GM12872 (cell line): Measurements from ENCODE around the gene SUFU.

Experiments
- TF ChIP-seq, protein P1 (sequence below): IDR thresholded peaks from 3 replicates; pipeline ENCODE4 v1.5.1; 2011; ENCODE audit warnings: low read depth, mild to moderate bottlenecking, low read length, moderate library complexity; ENCODE audit not compliant: insufficient read depth

SUFU gene

DNA sequence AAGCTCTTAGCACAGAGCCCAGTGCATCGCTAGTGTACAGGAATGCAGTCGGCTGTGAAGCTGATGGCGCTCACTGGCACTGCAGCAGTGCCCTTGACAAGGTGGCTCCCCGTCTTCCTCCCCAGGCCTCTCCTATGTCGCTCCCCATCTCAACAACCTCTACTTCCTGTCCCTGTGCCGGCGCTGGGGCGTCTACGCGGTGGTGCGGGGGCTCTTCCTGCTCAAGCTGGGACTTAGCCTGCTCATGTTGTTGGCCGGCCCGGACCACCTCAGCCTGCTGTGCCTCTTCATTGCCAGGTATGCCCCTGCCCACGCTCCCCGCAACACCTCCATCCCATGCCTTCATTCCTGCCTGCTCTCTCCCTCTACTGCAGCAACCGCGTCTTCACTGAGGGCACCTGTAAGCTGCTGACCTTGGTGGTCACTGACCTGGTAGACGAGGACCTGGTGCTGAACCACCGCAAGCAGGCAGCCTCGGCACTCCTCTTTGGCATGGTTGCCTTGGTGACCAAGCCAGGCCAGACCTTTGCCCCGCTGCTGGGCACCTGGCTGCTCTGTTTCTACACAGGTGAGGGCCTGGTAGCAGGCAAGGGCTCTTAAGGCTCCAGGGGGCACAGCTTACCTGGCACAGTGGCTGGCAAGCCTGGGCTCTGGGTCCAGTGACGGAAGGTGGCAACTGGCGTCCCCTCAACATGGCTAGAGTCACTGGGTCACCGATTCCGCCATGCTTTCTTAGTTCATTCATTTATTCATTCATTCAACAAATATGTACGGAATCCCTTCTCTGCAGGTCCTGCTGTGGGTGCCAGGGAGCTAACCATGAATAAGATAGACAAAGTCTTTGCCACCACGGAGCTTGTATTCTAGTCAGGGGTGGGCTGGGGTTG, 30.1 kb upstream of the SUFU start:
- TF ChIP-seq, protein P1, sequence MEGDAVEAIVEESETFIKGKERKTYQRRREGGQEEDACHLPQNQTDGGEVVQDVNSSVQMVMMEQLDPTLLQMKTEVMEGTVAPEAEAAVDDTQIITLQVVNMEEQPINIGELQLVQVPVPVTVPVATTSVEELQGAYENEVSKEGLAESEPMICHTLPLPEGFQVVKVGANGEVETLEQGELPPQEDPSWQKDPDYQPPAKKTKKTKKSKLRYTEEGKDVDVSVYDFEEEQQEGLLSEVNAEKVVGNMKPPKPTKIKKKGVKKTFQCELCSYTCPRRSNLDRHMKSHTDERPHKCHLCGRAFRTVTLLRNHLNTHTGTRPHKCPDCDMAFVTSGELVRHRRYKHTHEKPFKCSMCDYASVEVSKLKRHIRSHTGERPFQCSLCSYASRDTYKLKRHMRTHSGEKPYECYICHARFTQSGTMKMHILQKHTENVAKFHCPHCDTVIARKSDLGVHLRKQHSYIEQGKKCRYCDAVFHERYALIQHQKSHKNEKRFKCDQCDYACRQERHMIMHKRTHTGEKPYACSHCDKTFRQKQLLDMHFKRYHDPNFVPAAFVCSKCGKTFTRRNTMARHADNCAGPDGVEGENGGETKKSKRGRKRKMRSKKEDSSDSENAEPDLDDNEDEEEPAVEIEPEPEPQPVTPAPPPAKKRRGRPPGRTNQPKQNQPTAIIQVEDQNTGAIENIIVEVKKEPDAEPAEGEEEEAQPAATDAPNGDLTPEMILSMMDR = no peak

DNA sequence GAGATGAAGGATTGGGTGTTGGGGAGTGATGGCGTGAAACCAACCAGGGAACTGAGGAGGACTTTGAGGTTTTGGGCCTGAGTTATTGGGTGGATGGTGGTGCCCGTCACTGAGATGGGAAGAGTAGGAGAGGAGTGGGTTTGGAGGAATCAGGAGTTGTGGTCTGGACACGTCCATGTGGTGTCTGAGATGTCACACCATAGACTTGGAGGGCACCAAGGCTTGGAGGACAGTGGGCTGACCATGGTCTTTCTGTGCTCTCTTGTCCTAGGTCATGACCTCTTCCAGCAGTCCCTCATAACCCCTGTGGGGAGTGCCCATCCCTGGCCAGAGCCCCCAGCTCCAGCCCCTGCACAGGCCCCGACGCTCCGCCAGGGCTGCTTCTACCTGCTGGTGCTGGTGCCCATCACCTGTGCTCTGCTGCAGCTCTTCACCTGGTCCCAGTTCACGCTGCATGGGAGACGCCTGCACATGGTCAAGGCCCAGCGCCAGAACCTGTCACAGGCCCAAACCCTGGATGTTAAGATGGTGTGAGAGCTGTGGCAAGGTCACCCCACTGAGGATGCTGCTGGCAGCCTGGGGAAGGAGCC, 28.2 kb upstream of the SUFU start:
- TF ChIP-seq, protein P1 = no peak

DNA sequence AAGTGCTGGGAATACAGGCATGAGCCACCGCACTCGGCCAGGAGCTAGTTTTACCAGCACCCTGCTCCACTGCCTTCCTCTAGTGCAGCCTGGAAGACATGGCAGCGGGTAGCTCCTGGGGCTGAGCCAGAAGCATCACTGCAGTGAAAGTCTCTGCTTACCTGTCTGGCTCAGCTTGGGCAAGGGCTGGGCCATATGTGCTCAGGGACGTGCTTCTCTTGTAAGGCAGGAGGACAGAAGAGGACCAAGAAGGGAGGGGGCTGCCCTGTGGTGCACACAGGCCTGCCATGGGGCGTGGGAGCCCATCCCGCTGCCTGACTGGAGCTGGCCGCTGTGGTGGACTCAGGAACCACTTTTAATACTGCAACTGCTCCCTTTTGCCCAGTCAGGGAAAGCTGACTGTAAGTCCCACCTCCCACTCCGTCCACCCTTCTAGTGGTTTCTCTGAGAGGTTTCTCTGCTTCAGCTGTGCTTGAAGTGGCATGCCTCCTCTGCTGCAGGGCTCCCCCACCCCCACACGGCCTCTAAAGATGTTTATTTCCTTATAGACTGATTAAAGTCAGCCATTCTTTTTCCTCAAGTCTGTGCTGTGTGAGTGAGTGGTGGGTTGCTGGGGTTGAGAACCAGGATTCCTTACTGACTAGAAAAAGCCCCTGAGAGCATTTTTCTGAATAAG, 27.2 kb upstream of the SUFU start:
- TF ChIP-seq, protein P1 = no peak

DNA sequence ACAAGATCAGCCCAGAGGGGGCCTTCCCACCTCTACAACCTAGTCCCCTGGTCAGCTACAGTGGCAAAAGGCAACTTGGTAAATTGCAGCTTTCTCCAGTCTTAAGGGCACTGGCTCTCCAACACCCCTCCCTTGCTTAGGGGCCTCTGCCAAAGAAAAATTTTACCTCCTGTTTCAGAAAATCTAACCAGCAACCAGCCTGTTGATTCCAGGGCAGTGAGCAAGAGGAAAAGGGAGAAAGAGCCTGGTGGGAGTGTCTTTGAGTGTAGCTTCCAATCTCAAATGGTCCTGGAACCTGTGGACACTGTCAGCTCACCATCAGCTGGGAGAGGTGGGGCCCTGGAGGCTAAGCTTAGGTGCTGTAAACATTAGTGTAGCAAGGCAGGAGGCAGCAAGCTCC, 24.1 kb upstream of the SUFU start:
- TF ChIP-seq, protein P1 = no peak

DNA sequence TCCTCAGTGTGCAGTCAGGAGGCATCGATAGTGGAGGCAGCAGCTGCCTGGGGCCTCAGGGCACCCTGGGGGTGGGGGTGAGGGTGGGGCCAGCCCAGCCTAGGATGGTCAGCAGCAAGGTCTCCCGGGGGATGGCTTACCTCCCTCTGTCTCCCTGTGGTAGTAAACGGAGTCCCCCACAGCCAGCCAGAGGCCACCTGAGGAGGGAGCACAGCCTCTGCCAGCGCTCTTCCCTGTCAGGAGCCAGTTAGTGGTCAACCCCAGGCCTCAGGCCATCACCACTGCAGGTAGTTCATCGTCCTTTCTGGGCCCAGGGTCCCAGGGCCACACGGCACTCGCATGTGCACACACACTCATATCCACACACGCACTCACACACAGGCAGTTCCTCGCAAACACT, 23.4 kb upstream of the SUFU start:
- TF ChIP-seq, protein P1 = no peak

DNA sequence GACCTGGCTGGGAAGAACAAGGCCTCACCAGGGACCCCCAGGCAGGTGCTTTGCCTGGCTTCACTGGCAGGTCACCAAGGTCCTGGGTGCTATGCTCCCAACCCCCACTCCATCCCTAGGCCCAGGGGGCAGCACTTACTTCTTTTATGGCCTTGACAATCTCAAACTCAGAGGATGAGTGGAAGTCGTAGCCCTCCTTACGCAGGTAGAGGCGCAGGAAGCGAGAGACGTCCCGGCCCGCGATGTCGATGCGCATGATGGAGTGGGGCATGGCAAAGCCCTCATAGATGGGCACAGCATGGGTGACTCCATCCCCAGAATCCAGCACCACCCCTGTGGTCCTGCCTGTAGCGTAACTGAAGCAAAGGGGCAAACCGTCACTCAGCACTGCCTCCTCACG, 19.8 kb upstream of the SUFU start:
- TF ChIP-seq, protein P1 = no peak

DNA sequence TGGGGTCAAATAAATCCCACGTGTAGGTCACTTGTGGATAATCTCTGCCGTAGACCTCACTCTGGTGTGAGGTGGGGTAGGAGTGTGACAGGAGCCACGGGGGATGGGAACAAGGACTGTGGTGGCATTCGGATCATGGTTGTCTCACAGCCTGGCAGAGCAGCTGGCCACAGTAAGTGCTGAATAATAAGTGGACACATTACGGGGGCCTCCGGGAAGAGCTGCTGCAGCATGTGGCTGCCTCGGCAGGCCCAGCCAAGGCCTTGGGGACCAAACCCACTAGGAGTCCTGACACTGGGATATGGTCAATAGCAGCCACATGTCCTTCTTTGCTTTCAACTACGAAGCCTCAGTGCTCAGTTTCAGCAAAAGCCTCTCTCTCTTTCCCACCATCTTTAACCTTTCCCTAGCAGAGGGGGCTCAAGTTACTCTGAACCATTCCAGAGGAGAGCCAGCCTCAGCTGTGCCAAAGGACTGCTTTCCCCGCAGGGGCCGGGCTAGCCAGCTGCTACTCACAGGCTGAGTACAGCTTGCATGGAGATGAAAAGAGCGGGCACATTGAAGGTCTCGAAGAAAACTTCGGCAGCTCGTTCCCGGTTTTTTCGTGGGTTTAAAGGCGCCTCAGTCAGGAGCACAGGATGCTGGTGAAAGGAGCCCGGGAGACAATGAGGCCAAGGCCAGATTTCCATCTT, 18.5 kb upstream of the SUFU start:
- TF ChIP-seq, protein P1 = no peak
